Measurements from ENCODE around the gene SH3GL1.

DNA sequence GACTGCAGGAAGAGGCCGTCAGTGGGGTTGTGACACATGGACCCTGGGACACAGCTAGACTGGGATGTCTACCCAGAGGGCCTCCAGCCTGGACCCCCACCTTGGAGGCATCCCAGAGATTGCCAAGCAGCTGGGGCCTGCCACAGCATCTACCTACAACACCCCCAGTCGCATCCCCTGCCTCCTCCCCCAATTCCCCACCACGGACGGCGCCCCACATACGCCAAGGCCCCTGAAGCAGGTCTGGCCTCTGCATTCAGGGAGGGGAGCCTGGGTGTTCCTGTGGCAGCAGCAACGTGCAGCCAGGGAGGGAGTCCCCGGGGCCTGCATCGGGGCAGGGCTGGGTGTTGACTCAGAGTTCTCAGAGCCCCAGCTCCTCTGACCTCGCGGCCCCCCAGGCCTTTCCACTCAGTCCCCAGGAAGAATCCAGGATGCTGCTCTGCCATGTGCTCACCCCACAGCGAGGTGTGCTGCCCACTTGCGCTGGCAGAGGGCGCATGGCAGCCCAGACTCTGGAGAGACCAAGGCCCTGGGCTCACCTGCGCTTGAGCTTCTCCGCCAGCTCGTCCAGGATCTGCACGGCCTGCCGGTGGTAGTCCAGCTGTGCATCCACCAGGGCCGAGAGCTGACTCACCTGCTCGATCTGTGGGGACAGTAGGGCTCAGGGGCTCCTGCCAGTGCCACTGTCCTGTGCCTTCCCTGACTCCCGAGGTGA is 37.4 kb downstream of the SH3GL1 start:
- TF ChIP-seq, protein P1, sequence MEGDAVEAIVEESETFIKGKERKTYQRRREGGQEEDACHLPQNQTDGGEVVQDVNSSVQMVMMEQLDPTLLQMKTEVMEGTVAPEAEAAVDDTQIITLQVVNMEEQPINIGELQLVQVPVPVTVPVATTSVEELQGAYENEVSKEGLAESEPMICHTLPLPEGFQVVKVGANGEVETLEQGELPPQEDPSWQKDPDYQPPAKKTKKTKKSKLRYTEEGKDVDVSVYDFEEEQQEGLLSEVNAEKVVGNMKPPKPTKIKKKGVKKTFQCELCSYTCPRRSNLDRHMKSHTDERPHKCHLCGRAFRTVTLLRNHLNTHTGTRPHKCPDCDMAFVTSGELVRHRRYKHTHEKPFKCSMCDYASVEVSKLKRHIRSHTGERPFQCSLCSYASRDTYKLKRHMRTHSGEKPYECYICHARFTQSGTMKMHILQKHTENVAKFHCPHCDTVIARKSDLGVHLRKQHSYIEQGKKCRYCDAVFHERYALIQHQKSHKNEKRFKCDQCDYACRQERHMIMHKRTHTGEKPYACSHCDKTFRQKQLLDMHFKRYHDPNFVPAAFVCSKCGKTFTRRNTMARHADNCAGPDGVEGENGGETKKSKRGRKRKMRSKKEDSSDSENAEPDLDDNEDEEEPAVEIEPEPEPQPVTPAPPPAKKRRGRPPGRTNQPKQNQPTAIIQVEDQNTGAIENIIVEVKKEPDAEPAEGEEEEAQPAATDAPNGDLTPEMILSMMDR (IDR thresholded peaks at IDR 0.05 in 8 of 11, conservative IDR thresholded peaks at IDR 0.05 in 3 of 11) = peak in 5 of 11 experiments; percentile 11 to 41 (median 18)
- no peak for TF ChIP-seq POLR2A (IDR thresholded peaks at IDR 0.05)

Measured in spleen (tissue), 7 donors.